GM10266 (cell line): ENCODE data around the gene FITM1.

Source experiments
- DNase-seq: peaks from one replicate; pipeline ENCODE4 v3.0.0; 2012; ENCODE audit errors: extremely low spot score
- TF ChIP-seq, protein P1 (sequence below): IDR thresholded peaks from 2 replicates; pipeline ENCODE4 v1.5.1; 2012; ENCODE audit warnings: mild to moderate bottlenecking, low read depth; ENCODE audit not compliant: control insufficient read depth, insufficient read depth; ENCODE audit errors: missing control alignments

Gene FITM1

DNA sequence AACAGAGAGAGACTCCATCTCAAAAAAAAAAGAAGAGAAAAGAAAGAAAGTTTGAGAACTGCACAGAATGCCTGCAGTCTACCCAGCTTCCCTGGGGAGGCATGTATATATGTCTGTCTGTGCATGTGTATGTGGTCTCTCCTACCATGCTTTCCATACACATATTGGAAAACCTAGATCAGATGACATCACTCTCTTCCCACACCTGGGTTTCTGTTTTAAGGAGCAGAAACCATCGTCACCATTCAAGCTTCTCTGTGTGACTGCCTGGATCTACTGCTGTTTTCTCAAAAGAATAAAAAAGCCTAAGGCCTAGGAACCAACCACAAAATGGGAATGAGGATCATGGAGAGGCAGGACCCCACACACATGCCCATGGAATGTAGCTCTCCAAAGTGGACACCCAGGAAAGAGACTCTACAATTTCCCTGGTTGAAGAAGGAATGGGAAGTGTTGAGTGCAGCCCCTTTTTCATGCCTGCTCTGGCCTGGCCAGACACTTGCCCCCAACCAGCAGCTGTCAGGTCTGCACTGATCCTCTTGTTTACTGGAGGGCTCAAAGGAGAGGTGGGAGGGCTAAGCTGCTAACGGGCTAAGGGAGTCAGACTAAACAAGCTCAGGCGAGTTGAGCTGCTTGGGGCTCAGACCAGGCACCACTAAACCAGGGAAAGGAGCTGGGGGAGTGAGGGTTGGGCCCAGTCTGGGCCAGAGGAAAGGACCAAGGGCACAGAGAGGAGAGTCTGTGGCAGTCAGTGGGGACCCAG, 44.1 kb upstream of the FITM1 start:
- TF ChIP-seq, protein P1, sequence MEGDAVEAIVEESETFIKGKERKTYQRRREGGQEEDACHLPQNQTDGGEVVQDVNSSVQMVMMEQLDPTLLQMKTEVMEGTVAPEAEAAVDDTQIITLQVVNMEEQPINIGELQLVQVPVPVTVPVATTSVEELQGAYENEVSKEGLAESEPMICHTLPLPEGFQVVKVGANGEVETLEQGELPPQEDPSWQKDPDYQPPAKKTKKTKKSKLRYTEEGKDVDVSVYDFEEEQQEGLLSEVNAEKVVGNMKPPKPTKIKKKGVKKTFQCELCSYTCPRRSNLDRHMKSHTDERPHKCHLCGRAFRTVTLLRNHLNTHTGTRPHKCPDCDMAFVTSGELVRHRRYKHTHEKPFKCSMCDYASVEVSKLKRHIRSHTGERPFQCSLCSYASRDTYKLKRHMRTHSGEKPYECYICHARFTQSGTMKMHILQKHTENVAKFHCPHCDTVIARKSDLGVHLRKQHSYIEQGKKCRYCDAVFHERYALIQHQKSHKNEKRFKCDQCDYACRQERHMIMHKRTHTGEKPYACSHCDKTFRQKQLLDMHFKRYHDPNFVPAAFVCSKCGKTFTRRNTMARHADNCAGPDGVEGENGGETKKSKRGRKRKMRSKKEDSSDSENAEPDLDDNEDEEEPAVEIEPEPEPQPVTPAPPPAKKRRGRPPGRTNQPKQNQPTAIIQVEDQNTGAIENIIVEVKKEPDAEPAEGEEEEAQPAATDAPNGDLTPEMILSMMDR: no peak
- no peak for DNase-seq

GRCh38 chr14:24087004-24087403, 43.5 kb upstream of the FITM1 start:
- DNase-seq: no peak
- TF ChIP-seq, protein P1: no peak

DNA sequence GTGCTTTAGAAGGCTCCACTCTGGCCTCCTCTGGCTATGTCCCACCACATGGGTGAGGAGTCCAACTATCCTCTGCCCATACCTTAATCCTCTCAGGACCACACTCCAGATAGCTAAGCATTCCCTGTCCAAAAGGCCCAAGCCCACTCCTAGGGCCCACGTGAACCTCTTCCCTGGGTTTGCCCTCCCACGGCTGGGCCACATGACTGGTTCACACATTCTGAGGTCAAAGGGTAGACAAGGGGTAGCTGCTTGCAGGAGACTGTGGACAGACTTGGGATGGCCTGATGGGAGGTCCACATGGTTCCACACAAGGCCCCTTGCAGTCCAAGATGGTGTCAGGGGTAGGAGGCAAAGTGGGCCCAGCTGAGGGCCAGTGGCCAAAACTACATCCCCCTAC, 42.4 kb upstream of the FITM1 start:
- no peak for DNase-seq
- TF ChIP-seq, protein P1: no peak

- TF ChIP-seq, protein P1: no peak
- DNase-seq: no peak
Measured at GRCh38 chr14:24089890-24090289, 40.6 kb upstream of the FITM1 start.

GRCh38 chr14:24092110-24092504, 38.4 kb upstream of the FITM1 start:
- no peak for DNase-seq
- TF ChIP-seq, protein P1: no peak

DNA sequence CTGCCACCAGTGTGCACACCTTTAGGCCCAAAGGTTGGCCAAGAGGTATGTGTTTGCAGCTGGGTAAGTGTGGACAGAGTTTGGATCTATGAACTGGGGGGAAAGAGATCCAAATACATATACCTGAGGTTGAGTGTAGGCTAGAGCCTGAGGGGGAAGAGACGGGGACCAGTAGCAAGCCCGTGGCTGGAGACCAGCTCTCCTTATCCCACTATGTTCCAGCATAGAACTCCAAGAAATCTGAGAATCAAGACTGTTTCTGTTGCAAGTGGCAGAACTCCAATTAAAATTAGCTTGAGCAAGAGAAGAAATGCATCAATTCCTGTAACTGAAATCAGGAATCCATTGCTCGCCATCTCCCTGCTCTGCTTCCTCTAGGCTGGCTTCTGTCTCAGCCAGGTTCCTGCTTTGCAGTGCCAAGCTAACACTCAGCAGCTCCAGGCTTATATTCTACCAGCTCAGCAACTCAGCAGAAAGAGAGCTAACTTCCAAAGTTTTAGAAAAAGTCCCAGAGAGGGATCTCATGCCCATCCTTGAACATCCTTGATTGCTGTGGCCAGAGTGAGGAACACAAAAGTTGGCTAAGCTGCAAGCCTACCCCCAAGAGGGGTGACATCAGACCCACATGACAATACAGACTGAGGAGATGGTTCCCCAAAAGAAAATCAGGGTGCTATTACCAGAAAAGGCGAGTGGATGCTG, 37.8 kb upstream of the FITM1 start:
- TF ChIP-seq, protein P1: no peak
- DNase-seq: no peak

GRCh38 chr14:24093207-24093900, 37.1 kb upstream of the FITM1 start:
- no peak for DNase-seq
- TF ChIP-seq, protein P1: no peak
